HG03095 (cell line): ENCODE data around the gene EPO.
"Not testable (repeated sequence)": the region's sequence is repeated elsewhere in the genome, so short reads cannot be mapped to it uniquely, and the experiment has no call there.

Experiments used
- ATAC-seq: cut with Tn5 transposase; IDR thresholded peaks from one replicate; pipeline ENCODE4 v1.9.1; 2021; ENCODE audit warnings: moderate library complexity; ENCODE audit not compliant: unreplicated experiment

Gene EPO

DNA sequence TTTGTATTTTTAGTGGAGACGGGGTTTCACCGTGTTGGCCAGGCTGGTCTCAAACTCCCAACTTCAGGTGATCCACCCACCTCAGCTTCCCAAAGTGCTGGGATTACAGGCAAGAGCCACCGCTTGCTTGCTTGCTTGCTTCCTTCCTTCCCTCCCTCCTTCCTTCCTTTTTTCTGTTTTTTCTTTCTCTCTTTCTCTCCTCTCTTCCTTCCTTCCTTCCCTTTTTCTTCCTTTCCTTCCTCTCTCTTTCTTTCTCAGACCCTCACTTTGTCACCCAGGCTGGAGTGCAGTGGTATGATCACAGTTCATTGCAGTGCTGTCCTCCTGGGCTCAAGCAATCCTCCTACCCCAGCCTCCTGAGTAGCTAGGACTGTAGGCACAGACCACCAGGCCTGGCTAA is 19.2 kb upstream of the EPO start:
- not testable (repeated sequence) for ATAC-seq

GRCh38 chr7:100705320-100705752 is 14.9 kb upstream of the EPO start:
- peak; percentile 55 for ATAC-seq

- ATAC-seq, result peak; percentile 85
These were observed 14.3 kb upstream of the EPO start, which contains the start of gene POP7 for GRCh38 chr7:100705753-100706671. TSS of gene POP7 (plus strand) at chr7:100706121. CDS start at chr7:100706831, 710 bp downstream.

- no peak for ATAC-seq
These were observed 13.5 kb upstream of the EPO start for GRCh38 chr7:100706672-100707311.

DNA sequence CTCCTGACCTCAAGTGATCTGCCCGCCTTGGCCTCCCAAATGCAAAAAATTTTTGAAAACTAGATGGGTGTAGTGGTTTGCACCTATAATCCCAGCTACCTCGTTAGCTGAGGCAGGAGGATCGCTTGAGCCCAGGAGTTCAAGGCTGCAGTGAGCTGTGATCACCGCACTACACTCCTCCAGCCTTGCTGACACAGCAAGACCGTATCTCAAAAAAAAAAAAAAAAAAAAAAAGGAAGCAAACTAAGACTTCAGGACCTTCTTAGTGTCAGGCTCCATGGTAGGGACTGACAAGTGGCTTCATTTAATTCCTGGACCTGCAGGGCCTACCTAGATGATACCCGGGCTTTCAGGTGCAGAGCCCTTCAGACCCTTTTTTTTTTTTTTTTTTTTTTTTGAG is 11.9 kb upstream of the EPO start:
- ATAC-seq, result no peak

DNA sequence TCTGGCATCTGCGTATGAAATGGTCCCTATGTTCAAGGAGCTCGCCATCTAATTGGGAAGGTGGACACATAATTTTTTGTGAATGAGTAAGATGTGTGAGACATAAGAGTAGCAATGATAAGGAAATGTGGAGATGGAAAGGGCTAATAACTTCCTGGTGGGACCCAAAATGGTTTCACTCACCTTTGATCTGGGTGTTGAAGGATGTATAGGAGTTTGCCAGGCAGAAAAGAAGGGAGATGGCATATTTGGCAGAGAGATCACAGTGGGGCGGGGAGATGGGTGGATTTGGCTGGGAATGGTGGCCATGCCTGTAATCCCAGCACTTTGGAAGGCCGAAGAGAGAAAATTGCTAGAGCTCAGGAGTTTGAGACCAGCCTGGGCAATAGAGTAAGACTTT is 9.8 kb upstream of the EPO start:
- no peak for ATAC-seq

GRCh38 chr7:100711369-100711768 is 8.9 kb upstream of the EPO start:
- no peak for ATAC-seq

GRCh38 chr7:100714725-100715124 is 5.5 kb upstream of the EPO start:
- ATAC-seq, result no peak

DNA sequence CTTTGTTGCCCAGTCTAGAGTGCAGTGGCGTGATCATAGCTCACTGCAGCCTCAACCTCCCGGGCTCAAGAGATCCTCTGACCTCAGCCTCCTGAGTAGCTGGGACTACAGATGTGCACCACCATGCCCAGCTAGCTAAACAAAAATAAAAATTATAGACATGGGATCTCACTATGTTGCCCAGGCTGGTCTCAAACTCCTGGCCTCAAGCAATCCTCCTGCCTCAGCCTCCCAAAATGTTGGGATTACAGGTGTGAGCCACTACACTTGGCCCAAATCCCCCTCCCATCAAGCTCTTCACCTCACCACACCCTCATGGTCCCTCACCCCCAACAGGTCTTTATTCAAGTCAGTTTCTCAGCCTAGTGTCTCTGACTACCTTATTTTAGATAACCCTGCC is 3.2 kb upstream of the EPO start:
- ATAC-seq, result not testable (repeated sequence)

DNA sequence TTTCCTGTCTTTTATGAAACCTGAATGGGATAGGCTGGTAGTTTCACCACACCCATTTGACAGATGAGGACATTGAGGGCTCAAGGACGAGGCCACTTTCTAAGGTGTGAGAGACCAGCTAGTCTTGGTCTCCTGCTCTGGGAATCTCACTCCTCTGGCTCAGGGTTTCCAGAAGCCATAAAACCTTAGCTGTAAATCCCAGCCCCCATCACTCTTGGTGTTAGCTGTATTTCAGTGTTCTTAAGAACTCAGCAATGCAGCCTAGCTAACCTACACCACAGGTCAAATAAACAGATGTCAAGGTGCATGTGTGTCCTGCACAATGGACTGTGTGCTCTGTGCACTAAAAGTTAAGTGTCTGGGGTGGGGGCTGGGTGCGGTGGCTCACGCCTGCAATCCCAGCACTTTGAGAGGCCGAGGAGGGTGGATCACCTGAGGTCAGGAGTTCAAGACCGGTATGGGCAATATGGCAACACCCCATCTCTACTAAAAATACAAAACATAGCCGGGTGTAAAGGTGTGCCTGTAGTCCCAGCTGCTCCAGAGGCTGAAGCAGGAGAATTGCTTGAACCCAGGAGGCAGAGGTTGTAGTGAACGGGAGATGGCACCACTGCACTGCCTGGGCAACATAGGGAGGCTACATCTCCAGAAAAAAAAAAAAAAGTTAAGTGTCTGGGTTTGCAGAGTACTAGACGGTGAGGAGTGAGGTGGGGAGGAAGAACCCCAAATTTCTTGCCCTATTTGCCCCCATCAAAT is 567 bp upstream of the EPO start:
- ATAC-seq, result no peak

- no peak for ATAC-seq
These were observed 620 bp downstream of the EPO start for GRCh38 chr7:100720671-100721504.

- ATAC-seq, result no peak
These were observed 1.2 kb downstream of the EPO start for GRCh38 chr7:100721505-100721812.

- ATAC-seq, result no peak
These were observed 2.4 kb downstream of the EPO start for GRCh38 chr7:100722480-100723212.

DNA sequence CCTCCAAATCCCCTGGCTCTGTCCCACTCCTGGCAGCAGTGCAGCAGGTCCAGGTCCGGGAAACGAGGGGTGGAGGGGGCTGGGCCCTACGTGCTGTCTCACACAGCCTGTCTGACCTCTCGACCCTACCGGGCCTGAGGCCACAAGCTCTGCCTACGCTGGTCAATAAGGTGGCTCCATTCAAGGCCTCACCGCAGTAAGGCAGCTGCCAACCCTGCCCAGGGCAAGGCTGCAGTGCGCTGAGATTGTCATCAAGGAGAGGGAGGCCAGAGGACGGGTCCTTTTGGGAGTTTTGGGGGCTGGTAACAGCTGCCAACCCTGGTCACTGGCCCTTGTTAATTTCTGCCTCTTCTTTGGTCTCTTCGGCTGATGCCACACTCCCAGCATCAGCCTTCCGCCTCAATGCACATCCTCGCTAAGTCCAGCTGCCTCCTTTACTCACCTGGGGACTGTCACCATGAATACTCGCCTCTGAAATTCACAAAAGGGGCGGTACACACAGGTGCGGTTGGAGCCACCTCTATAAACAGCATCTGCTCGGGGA is 3.5 kb downstream of the EPO start:
- ATAC-seq, result no peak

GRCh38 chr7:100724364-100724763 is 4.1 kb downstream of the EPO start:
- not testable (repeated sequence) for ATAC-seq

GRCh38 chr7:100726996-100727761 is 6.9 kb downstream of the EPO start:
- no peak for ATAC-seq

- no peak for ATAC-seq
These were observed 7.9 kb downstream of the EPO start for GRCh38 chr7:100728196-100728595.

DNA sequence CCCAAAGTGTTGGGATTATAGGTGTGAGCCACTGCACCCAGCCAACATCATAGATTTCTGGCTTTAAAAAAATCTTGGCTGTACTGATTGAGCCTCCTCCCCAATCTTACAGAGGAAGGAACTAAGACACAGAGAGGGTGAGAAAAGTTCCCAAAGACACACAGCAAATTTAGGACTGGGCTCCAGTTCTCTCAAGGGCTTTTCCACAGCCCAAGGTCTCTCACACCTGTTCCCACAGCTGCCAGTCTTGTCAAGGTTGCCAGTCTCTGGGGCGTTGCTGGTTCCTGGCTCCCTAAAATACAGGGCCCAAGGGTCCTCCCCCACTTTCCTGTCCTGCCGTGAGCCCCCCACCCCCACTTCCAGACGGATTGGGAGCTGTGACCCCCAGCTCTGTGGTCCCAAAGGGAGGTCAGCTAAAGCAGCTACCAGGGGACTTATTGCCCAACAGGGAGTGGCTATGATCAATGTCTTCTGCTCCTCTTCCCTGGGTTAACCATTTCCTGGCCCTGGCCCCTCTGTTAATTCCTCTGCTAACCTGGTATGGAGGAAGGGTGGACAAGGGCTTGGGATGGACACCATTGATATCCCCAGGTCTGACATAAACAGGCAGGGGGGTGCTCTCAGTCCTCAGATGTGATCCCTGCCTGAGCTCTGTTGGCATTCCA is 10.0 kb downstream of the EPO start:
- no peak for ATAC-seq
